Myocyte (in vitro differentiated cells): ENCODE data around the gene DDI2. TPM values are rescaled to one million over a fixed set of nuclear protein-coding genes. Genes with fewer than 3 reads are reported as not detected.
"Not testable (repeated sequence)": the region's sequence is repeated elsewhere in the genome, so short reads cannot be mapped to it uniquely, and the experiment has no call there.

Experiments used
- DNase-seq: peaks from one replicate; pipeline ENCODE4 v3.0.0-alpha.2; 2012; ENCODE audit warnings: low read depth
- total RNA-seq: library from RNA; depleted of rRNA; stranded (reverse); fragments of >200 nt; gene quantifications from 2 replicates; pipeline ENCODE4 v1.2.3, GENCODE V29; 2014

The DDI2 gene
- total RNA-seq, 1 donor from 2014 or later = 34.7 TPM

GRCh38 chr1:15676688-15677661 is 59.7 kb downstream of the DDI2 start:
- DNase-seq = no peak

GRCh38 chr1:15678578-15678977 is 61.3 kb downstream of the DDI2 start:
- no peak for DNase-seq

DNA sequence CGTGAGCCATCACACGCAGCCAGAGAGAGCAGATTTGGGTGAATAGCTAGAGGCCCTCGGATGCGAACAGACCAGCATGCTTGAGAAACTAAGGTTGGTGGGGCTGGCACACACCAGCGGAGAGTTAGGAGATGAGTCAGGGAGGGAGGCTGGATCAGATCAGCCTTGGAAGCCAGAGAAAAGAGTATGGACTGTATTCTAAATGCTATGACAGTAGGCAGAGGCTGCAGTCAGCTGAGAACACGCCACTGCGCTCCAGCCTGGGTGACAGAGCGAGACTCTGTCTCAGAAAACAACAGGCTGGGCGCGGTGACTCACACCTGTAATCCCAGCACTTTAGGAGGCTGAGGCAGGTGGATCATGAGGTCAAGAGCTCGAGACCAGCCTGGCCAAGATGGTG is 62.9 kb downstream of the DDI2 start:
- no peak for DNase-seq

GRCh38 chr1:15680561-15681348 is 63.5 kb downstream of the DDI2 start:
- peak; percentile 49 for DNase-seq

- peak; percentile 35 for DNase-seq
Observed at GRCh38 chr1:15681349-15682292, 64.4 kb downstream of the DDI2 start.

GRCh38 chr1:15682936-15683341 is 65.7 kb downstream of the DDI2 start:
- DNase-seq = no peak

GRCh38 chr1:15683345-15684039 is 66.2 kb downstream of the DDI2 start:
- DNase-seq = no peak

GRCh38 chr1:15684042-15684461 is 66.8 kb downstream of the DDI2 start, which contains the start of gene PLEKHM2:
Gene PLEKHM2, plus strand, starts transcription at chr1:15684320. Its CDS starts 239 bp downstream, at chr1:15684559.
- DNase-seq = peak; percentile 51

DNA sequence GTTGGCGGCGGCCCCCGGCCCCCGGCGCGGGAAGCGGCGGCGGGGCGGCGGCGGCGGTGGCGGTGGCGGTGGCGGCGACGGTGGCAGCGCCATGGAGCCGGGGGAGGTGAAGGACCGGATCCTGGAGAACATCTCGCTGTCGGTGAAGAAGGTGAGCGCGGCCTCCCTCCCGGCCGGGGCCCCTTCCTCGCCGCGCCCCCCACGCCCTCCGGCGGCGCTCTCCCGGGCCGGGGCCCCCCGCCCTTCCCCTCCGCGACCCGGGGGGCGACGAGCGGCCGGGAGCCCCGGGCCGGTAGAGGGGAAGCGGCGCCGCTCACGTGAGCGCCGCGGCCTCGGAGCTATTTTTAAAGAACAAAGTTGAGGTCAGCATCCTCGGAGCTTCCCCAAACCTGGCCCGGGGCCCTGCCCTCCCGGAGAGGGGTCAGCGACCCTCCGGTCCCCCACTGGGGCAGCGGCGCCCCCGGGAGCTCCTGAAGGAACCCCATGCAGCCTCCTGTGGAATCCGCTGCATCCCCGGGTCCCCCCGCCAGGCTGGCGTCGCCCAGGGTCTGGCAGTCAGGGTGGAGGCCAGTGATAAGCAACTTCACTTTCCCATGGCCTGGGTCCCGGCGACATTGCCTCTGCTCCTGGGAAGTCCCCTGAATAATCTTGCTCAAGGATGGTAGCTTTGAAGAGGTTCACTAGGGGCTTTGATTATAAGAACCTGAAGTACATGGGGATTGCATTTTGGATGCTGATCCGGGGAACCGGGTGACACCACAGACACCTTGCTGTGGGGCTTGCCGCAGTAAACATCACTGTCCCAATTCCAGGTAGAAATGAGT is 67.4 kb downstream of the DDI2 start:
- DNase-seq = peak; percentile 40

DNA sequence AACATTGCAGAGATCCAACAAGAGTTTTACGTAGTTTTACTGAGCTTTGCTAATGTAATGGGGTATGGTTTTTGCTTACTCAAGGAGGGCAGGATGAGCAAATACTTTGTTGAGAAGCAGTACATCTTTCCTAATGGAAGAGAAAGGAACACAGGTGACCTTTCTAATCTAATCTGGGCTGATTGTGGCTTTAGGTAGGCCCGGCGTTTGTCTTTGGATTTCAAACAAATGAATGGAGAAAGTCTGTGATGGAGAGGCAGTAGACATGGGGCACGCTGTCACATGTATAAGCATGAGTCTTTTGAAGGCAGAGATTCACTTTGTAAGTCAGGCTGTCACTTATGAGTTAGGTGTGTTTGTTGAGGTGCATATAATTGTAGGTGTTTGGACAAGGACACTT is 68.6 kb downstream of the DDI2 start:
- DNase-seq = no peak

DNA sequence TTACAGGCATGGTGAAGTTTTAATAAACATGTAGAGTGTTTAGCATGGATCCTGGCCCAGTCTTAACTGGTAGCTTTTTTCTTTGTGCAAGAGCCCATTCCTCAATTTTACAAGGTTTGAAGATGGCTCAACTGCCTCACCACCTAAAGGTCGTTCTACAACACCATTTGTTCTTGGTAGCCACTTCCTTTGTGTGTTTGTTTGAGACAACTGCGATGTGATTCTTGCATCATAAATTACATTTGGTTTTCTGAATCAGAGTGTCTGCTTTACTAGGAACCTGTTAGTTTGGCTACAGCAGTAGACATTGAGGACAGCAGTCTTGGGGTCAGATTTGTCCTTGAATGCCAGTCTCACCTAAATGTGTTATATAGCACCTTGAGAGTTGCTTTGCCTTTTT is 70.2 kb downstream of the DDI2 start:
- DNase-seq = peak; percentile 49

DNA sequence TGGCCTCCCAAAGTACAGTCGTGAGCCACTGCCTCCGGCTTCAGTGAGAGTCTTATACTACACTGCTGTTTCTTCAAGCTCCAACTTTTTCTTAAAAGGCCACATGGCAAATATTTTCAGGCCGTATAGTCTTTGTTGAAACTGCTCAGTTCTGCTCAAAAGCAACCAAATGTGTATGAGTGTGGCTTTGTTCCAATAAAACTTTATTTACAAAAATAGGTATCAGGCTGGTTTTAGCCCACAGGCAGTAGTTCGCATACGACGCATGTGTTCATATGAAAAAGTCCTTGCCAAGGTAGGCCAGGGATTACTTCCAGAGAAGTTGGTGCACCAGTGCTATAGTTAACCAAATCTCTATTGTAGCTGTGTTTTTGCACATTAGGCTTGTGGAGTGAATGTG is 73.1 kb downstream of the DDI2 start:
- no peak for DNase-seq

DNA sequence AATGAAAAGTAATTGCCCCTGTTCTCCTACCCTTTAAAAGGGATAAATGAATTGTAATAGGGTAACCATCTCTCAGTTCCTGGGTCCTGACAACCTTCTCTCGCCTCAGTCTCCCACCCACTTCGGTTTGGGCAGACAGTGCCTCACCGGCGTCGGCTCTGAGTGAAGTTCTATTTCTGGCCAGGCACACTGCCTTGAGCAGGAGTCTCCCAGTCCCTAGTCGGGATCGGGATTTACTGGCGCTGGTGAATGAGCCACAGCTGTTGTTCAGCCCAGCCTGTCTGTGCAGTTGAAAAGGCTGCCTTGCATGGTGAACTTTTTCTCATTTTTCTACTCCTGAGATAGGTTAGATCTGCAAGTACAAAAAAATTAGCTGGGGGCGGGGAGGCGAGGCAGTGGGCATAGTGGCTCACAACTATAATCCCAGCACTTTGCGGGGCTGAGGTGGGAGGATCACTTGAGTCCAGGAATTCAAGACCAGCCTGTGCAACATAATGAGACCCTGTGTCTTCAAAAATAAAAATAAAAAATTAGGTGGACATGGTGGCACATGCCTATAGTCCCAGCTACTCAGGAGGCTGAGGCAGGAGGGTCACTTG is 74.3 kb downstream of the DDI2 start:
- peak; percentile 90 for DNase-seq

- no peak for DNase-seq
Observed at GRCh38 chr1:15692121-15692682, 74.9 kb downstream of the DDI2 start.

- DNase-seq = peak; percentile 50
Observed at GRCh38 chr1:15693371-15693770, 76.1 kb downstream of the DDI2 start.

GRCh38 chr1:15696956-15697521 is 79.8 kb downstream of the DDI2 start:
- DNase-seq = no peak

DNA sequence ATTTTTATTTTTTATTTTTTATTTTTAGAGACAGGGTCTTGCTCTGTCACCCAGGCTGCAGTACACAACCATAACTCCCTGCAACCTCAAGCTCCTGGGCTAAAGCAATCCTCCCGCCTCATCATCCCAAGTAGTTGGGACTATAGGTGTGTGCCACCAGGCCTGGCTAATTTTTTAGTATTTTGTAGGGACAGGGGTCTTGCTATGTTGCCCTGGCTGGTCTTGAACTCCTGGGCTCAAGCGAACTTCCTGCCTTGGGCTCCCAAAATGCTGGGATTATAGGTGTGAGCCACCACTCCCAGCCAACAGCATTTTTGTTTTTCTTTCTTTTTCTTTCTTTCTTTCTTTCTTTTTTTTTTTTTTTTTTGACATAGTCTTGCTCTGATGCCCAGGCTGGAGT is 80.9 kb downstream of the DDI2 start:
- DNase-seq = no peak

DNA sequence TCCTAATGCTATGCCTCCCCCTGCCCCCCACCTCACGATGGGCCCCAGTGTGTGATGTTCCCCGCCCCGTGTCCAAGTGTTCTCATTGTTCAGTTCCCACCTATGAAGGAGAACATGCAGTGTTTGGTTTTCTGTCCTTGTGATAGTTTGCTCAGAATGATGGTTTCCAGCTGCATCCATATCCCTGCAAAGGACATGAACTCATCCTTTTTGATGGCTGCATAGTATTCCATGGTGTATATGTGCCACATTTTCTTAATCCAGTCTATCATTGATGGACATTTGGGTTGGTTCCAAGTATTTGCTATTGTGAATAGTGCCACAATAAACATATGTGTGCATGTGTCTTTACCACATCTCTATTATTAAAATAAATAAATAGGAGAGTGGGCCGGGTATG is 82.1 kb downstream of the DDI2 start:
- DNase-seq = not testable (repeated sequence)
